Measurements from ENCODE around the gene TLE3. TPM values are rescaled to one million over a fixed set of nuclear protein-coding genes. Genes with fewer than 3 reads are reported as not detected.
A peak's percentile ranks its signal among the peaks of the same experiment; 100 is the strongest.

Gene TLE3
- total RNA-seq, 1 donor from 2014 or later, result 89.2 TPM

- peaks cover 6% of the 10 kb centered on the region for H3K9me3 Mint-ChIP-seq (ENCODE audit: unreplicated experiment)
- TF ChIP-seq CTCF (IDR thresholded peaks at IDR 0.05; ENCODE audit: partially characterized antibody, unreplicated experiment), result no peak
- H3K27me3 Mint-ChIP-seq (ENCODE audit: unreplicated experiment), result peaks cover 6% of the 10 kb centered on the region
- H3K4me3 Mint-ChIP-seq (ENCODE audit: unreplicated experiment), result no peak overlapping the region
- peaks cover 11% of the 10 kb centered on the region for H3K36me3 Mint-ChIP-seq (ENCODE audit: unreplicated experiment)
- DNase-seq, result no peak
- H3K4me1 Mint-ChIP-seq (ENCODE audit: low read depth, unreplicated experiment), result peaks cover 4% of the 10 kb centered on the region
- H3K27ac Mint-ChIP-seq (ENCODE audit: unreplicated experiment), result no peak overlapping the region
Observed at GRCh38 chr15:70055601-70056051, 42.1 kb downstream of the TLE3 start.

- Mint-ChIP-seq H3K27me3 (ENCODE audit: unreplicated experiment) (peaks cover 6% of the 10 kb centered on the region), H3K4me3 (ENCODE audit: unreplicated experiment) (no peak overlapping the region), H3K4me1 (ENCODE audit: low read depth, unreplicated experiment) (peaks cover 2% of the 10 kb centered on the region), H3K36me3 (ENCODE audit: unreplicated experiment) (peaks cover 11% of the 10 kb centered on the region), H3K9me3 (ENCODE audit: unreplicated experiment) (peaks cover 6% of the 10 kb centered on the region), H3K27ac (ENCODE audit: unreplicated experiment) (no peak overlapping the region)
- TF ChIP-seq CTCF (IDR thresholded peaks at IDR 0.05; ENCODE audit: partially characterized antibody, unreplicated experiment), result no peak
- DNase-seq, result no peak
Observed at GRCh38 chr15:70054884-70055387, 42.8 kb downstream of the TLE3 start.

- H3K9me3 Mint-ChIP-seq (ENCODE audit: unreplicated experiment), result peaks cover 5% of the 10 kb centered on the region
- peaks cover 7% of the 10 kb centered on the region for H3K36me3 Mint-ChIP-seq (ENCODE audit: unreplicated experiment)
- DNase-seq, result no peak
- no peak overlapping the region for H3K4me3 Mint-ChIP-seq (ENCODE audit: unreplicated experiment)
- no peak for TF ChIP-seq CTCF (IDR thresholded peaks at IDR 0.05; ENCODE audit: partially characterized antibody, unreplicated experiment)
- H3K27ac Mint-ChIP-seq (ENCODE audit: unreplicated experiment), result no peak overlapping the region
- H3K4me1 Mint-ChIP-seq (ENCODE audit: low read depth, unreplicated experiment), result peaks cover 2% of the 10 kb centered on the region
- peaks cover 2% of the 10 kb centered on the region for H3K27me3 Mint-ChIP-seq (ENCODE audit: unreplicated experiment)
Observed at GRCh38 chr15:70054366-70054765, 43.4 kb downstream of the TLE3 start.

GRCh38 chr15:70053716-70054229 lies 43.9 kb downstream of the TLE3 start:
- peaks cover 2% of the 10 kb centered on the region for H3K27me3 Mint-ChIP-seq (ENCODE audit: unreplicated experiment)
- no peak for TF ChIP-seq CTCF (IDR thresholded peaks at IDR 0.05; ENCODE audit: partially characterized antibody, unreplicated experiment)
- peak overlapping the region; percentile 38 for H3K4me3 Mint-ChIP-seq (ENCODE audit: unreplicated experiment)
- no peak overlapping the region for H3K27ac Mint-ChIP-seq (ENCODE audit: unreplicated experiment)
- no peak for DNase-seq
- peaks cover 7% of the 10 kb centered on the region for H3K36me3 Mint-ChIP-seq (ENCODE audit: unreplicated experiment)
- H3K4me1 Mint-ChIP-seq (ENCODE audit: low read depth, unreplicated experiment), result peaks cover 2% of the 10 kb centered on the region
- peaks cover 4% of the 10 kb centered on the region for H3K9me3 Mint-ChIP-seq (ENCODE audit: unreplicated experiment)

GRCh38 chr15:70053001-70053715 lies 44.6 kb downstream of the TLE3 start:
- Mint-ChIP-seq H3K27me3 (ENCODE audit: unreplicated experiment) (peaks cover 4% of the 10 kb centered on the region), H3K9me3 (ENCODE audit: unreplicated experiment) (peaks cover 4% of the 10 kb centered on the region), H3K4me3 (ENCODE audit: unreplicated experiment) (no peak overlapping the region), H3K4me1 (ENCODE audit: low read depth, unreplicated experiment) (peaks cover 3% of the 10 kb centered on the region), H3K36me3 (ENCODE audit: unreplicated experiment) (peaks cover 7% of the 10 kb centered on the region), H3K27ac (ENCODE audit: unreplicated experiment) (no peak overlapping the region)
- TF ChIP-seq CTCF (IDR thresholded peaks at IDR 0.05; ENCODE audit: partially characterized antibody, unreplicated experiment), result no peak
- no peak for DNase-seq
